ENCODE data around the gene CYB561A3.

GRCh38 chr11:61332797-61333549 lies 28.7 kb downstream of the CYB561A3 start, which contains the start of the genes DDB1 and TKFC:
- TF ChIP-seq CTCF (conservative IDR thresholded peaks at IDR 0.05; ENCODE audit: low read depth, low read length), result no peak
- TF ChIP-seq EZH2 (IDR thresholded peaks at IDR 0.05; ENCODE audit: borderline replicate concordance, low read depth, low read length, poor library complexity, severe bottlenecking), result no peak

All from A673 (cell line).